IMR-90 (cell line): ENCODE measurements around the gene IGFBP7.

ENCODE experiments used
- CTCF ChIP-seq: conservative IDR thresholded peaks from 2 replicates; pipeline ENCODE4 v1.5.1; 2012; ENCODE audit warnings: mild to moderate bottlenecking, low read depth, low read length, improper control_type of control experiment
- MXI1 ChIP-seq: IDR thresholded peaks from 2 replicates; pipeline ENCODE4 v1.6.1; 2012; ENCODE audit warnings: low read depth, mild to moderate bottlenecking, low read length, moderate library complexity, borderline replicate concordance
- SMC3 ChIP-seq: fragments of 150-350 bp; IDR thresholded peaks from 2 replicates; pipeline ENCODE4 v1.6.1; 2016; ENCODE audit warnings: low read depth, mild to moderate bottlenecking, antibody characterized with exemption, low read length, moderate library complexity

- TF ChIP-seq CTCF: no peak
- no peak for TF ChIP-seq MXI1
- no peak for TF ChIP-seq SMC3
Observed at GRCh38 chr4:57059890-57060716, 50.1 kb downstream of the IGFBP7 start.
